Mononuclear cell (primary cell): ENCODE results near the gene NKAIN2. TPM values are rescaled to one million over a fixed set of nuclear protein-coding genes. Genes with fewer than 3 reads are reported as not detected.

Experiments used
- H3K27me3 ChIP-seq: 2 replicates; pipeline ENCODE4 v1.6.0; 2011; ENCODE audit warnings: low read length, control low read depth; ENCODE audit not compliant: insufficient read depth
- H3K4me1 ChIP-seq: 2 replicates; pipeline ENCODE4 v1.5.1; 2011; ENCODE audit warnings: mild to moderate bottlenecking, low read length, control low read depth; ENCODE audit not compliant: insufficient read depth
- H3K4me3 ChIP-seq: 2 replicates; pipeline ENCODE4 v1.5.1; 2011; ENCODE audit warnings: mild to moderate bottlenecking, low read length, moderate library complexity
- H3K9me3 ChIP-seq: 2 replicates; pipeline ENCODE4 v1.5.1; 2011; ENCODE audit warnings: low read depth, mild to moderate bottlenecking, control low read depth, low read length
- total RNA-seq: library from RNA; depleted of rRNA; stranded (reverse); fragments of >200 nt; gene quantifications from one replicate; pipeline ENCODE4 v1.2.3, GENCODE V29; 2012

Gene NKAIN2
- total RNA-seq, 1 donor, result not detected

- Histone ChIP-seq H3K4me3 (no peak overlapping the region), H3K4me1 (no peaks in the 10 kb centered on the region), H3K9me3 (no peaks in the 10 kb centered on the region), H3K27me3 (no peaks in the 10 kb centered on the region)
Observed at GRCh38 chr6:124780623-124781022, 977.0 kb downstream of the NKAIN2 start.

DNA sequence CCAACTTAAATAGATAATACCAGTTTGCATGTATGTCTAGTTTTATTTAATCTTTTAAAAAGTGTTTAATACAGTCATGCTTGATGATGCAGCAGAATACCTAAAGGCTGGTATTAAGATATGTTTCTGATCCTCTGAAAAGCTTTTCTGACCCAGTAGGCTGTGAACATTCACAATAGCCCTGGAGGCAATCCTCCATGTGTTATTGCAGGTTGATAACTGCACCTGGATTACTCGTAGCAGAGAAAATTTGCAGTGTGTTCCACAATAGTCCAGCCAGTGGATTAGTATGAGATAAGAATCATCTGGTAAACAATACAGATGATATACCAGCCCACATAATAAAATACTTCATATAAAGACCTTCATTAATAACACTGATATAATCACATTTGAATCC lies 979.7 kb downstream of the NKAIN2 start:
- Histone ChIP-seq H3K4me3 (no peak overlapping the region), H3K27me3 (no peaks in the 10 kb centered on the region), H3K4me1 (no peaks in the 10 kb centered on the region), H3K9me3 (no peaks in the 10 kb centered on the region)

GRCh38 chr6:124791156-124791555 lies 987.5 kb downstream of the NKAIN2 start:
- Histone ChIP-seq H3K27me3 (no peaks in the 10 kb centered on the region), H3K9me3 (no peaks in the 10 kb centered on the region), H3K4me1 (no peaks in the 10 kb centered on the region), H3K4me3 (no peak overlapping the region)

DNA sequence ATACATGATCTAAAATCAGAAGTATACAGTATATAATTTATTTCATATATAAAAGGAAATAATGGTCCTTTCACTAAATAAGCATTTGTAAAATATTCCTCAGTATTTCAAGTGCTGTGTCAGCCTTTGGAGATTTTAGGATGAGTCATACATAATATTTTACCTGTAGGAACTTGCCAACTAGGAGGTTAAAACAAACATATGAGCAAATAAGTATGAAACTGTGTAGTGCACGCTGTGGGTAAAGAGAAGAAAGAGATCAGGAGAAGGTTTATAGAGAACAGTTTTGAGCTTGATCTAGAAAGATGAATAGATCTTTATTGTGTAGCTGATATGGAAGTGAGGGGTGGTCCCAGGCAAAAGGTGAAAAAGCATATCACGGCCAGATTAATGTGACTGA lies 988.7 kb downstream of the NKAIN2 start:
- Histone ChIP-seq H3K4me3 (no peak overlapping the region), H3K9me3 (no peaks in the 10 kb centered on the region), H3K4me1 (no peaks in the 10 kb centered on the region), H3K27me3 (no peaks in the 10 kb centered on the region)

DNA sequence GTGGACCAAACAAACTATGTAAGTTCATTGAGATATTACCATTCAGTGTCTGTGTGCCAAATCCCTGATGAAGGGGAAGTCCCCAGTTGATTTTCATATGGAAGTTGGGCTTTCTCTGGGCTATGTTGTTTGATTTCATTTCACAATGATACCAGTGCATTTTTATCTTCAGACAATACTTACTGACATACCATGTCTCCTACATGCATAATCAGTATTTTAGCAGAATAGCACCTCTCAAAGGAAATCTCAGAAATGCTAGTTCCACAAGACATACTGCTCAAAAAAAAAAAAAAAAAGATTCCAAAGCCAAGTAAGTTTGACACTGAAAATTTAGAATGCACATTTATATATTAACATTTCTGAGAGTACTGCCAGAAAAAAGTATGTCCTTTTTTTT lies 989.7 kb downstream of the NKAIN2 start:
- H3K27me3 ChIP-seq, result no peaks in the 10 kb centered on the region
- no peaks in the 10 kb centered on the region for H3K9me3 ChIP-seq
- no peak overlapping the region for H3K4me3 ChIP-seq
- H3K4me1 ChIP-seq, result no peaks in the 10 kb centered on the region

- Histone ChIP-seq H3K4me3 (no peak overlapping the region), H3K9me3 (no peaks in the 10 kb centered on the region), H3K27me3 (no peaks in the 10 kb centered on the region), H3K4me1 (no peaks in the 10 kb centered on the region)
Observed at GRCh38 chr6:124795643-124796463, 992.2 kb downstream of the NKAIN2 start.

DNA sequence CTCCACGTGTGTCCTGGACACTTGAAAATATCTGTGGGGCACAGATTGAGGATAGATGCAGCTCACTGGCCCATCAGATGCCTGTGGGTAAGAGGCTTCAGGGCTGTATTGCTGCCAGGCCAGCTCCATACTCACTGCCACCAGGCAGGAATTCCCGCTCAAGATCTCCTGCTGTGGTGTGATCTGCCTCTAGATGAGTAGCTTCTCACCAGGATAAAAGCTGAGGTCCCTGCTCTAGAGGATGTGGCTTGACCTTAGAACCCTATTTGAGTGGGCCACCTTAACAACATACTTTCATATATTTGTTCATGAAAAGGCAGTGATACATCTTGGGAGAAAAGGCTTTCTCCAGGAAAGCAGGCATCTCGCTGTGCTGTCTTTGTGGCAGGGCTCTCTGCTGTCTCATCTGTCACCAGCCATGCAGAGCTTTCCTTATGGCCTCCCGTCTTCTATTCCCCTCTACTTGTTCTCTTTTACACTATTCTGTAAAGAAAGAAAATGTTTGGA lies 992.9 kb downstream of the NKAIN2 start:
- H3K4me3 ChIP-seq, result no peak overlapping the region
- H3K27me3 ChIP-seq, result no peaks in the 10 kb centered on the region
- no peaks in the 10 kb centered on the region for H3K4me1 ChIP-seq
- H3K9me3 ChIP-seq, result no peaks in the 10 kb centered on the region

- H3K4me1 ChIP-seq, result no peaks in the 10 kb centered on the region
- no peak overlapping the region for H3K4me3 ChIP-seq
- no peaks in the 10 kb centered on the region for H3K9me3 ChIP-seq
- H3K27me3 ChIP-seq, result no peaks in the 10 kb centered on the region
Observed at GRCh38 chr6:124797224-124797623, 993.6 kb downstream of the NKAIN2 start.

DNA sequence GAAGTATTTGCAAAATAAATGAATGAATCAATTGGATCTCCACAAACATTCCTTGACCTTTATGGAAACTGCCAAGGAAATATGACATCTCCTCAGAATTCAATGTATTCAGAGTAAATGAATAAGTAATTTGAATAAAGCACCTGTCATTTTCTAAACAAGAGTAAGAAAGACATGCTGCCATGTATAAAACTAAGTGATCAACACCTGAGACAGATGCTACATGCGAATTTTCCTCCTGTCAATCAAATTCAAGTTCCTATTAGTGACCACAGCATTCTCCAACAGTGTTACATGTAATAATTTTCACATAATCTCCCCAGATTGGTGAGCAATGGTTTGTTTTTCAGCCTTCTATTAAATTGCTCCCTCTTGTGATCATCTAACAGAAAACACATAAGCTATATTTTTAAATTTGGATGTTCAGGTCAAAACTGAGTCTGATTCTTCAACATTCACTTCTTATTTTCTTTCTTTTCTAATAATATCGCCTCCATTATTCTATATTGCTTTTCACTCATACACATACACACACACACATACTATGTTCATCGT lies 995.4 kb downstream of the NKAIN2 start:
- Histone ChIP-seq H3K9me3 (no peaks in the 10 kb centered on the region), H3K27me3 (no peaks in the 10 kb centered on the region), H3K4me1 (no peaks in the 10 kb centered on the region), H3K4me3 (no peak overlapping the region)

DNA sequence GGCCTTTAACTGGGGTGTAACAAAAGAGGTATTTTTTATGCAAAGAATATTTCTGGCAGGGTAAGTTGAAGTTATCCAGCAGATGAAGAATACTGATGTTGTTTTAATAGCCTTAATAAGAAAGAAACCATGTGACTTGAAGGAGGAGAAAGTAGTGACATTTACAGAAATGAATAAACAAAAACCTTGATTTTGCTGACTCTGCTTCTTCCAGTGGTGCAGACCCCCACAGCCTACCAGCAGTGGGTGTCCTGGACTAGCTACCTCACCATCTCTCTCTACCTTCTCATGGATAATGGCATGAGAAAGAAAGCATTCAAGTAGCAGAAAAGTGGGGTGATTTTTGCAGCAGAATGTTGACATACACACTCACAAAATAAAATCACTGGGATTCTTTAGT lies 996.0 kb downstream of the NKAIN2 start:
- no peaks in the 10 kb centered on the region for H3K27me3 ChIP-seq
- H3K9me3 ChIP-seq, result no peaks in the 10 kb centered on the region

DNA sequence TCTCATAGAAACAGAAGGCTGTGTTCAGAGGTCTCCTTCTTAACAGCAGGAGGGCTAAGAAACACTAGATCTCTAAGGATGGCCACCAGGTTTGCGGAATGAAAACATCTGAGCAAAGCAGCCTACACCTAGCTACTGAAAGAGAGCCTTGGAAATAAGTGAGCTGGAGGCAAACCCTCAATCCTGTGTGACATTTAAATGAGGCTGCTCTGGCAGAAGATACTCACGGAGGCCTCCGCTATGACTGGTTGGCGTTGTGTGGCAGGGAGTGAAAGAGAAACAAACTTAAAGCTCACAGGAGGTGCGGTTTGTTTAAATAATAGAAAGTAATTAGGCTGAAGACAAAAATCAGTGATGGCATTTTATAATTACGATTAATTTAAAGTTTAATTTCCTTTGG lies 996.6 kb downstream of the NKAIN2 start:
- Histone ChIP-seq H3K9me3 (no peaks in the 10 kb centered on the region), H3K27me3 (no peaks in the 10 kb centered on the region), H3K4me1 (no peaks in the 10 kb centered on the region), H3K4me3 (no peak overlapping the region)

More for the DNA sequence above, 996.0 kb downstream of the NKAIN2 start:
- Histone ChIP-seq H3K4me3 (no peak overlapping the region), H3K4me1 (no peaks in the 10 kb centered on the region)

DNA sequence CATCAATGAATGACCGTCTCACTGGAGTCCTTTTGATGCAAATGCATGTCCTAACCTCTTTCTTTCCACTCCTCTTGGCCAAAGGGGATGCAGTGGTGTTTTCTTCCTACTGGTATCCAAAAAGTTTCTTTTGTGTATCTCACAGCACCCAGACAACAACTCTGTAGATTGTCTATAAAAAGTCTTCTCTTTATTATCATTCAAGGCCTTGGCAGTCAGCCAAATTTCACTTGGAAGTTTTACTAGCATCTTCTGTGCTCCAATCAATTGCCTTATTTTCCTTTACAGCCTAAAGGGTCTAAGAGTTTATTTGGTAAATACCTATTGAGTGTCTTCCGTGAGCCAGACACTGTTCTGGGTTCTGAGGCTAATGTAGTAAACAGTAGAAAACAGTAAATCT lies 1008.4 kb downstream of the NKAIN2 start:
- Histone ChIP-seq H3K9me3 (no peaks in the 10 kb centered on the region), H3K4me3 (no peak overlapping the region), H3K4me1 (no peaks in the 10 kb centered on the region), H3K27me3 (no peaks in the 10 kb centered on the region)

DNA sequence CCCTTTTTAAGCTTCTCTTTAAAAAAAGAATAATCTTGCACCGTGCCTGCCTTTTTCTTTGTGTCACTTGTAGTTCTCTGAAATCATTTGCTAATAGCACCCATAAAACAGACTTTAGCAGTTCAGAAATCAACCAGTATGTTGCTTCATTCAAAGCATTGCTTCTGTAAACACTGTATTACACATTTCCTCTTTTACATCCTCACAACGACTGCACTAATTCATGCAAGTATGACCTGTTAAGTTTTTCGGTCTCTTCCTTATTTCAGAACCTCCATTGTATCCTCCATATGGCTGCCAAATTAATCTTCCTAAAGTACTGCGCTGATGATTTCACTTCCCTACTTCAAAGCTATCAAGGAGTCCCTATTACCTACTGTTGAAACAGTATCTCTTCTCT lies 1015.7 kb downstream of the NKAIN2 start:
- Histone ChIP-seq H3K4me3 (no peak overlapping the region), H3K27me3 (no peaks in the 10 kb centered on the region), H3K4me1 (peaks cover 3% of the 10 kb centered on the region), H3K9me3 (no peaks in the 10 kb centered on the region)

DNA sequence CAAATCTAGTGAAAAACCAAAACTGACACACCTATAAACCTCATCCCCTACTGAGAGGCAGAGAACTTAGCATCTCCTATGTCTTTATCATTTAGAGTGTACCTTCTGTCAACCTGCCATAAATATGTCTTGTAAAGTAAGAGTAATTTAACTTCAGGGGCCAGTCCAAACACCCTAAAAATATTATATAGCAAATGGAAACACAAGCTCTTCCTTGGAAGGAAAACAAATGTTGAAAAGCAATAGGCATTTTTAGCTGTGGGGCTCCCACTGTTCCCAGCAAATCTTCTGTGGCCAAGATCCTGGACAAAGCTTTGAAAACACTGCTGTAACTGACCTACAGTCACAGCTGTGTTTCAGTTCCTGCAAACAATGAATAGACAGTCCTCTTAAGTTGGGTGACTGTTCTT lies 1018.5 kb downstream of the NKAIN2 start:
- Histone ChIP-seq H3K4me3 (no peak overlapping the region), H3K4me1 (peaks cover 3% of the 10 kb centered on the region), H3K9me3 (no peaks in the 10 kb centered on the region), H3K27me3 (no peaks in the 10 kb centered on the region)

DNA sequence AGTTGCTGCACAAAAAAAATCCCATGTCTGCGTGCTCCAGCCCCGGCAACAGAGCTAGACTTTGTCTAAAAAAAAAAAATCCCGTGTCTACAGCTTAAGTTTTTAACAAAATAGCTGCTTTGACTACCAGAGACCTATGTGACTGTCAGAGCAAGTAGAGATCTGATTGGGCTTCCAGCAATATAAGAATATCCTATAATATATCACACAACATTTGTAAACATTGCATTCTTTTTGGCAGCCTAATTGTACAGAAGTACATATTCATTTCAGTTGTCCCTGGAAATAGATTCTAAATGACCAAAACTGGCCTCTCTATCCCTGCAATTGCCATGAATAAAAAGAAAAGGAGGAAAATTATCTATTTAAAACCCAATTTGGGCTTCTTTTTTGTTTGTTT lies 1019.1 kb downstream of the NKAIN2 start:
- H3K4me3 ChIP-seq, result no peak overlapping the region
- no peaks in the 10 kb centered on the region for H3K27me3 ChIP-seq
- H3K4me1 ChIP-seq, result peaks cover 3% of the 10 kb centered on the region
- no peaks in the 10 kb centered on the region for H3K9me3 ChIP-seq
